AG08396 (cell line): ENCODE measurements around the gene KRTAP9-1.
"Not testable (repeated sequence)": the region's sequence is repeated elsewhere in the genome, so short reads cannot be mapped to it uniquely, and the experiment has no call there.

Experiments used
- DNase-seq: peaks from one replicate; pipeline ENCODE4 v3.0.0; 2012; ENCODE audit warnings: low spot score, mixed read lengths

The KRTAP9-1 gene

GRCh38 chr17:41189837-41190318 lies at the start of gene KRTAP9-1:
Gene KRTAP9-1, plus strand, starts transcription at chr17:41189887. Its CDS starts 0 bp downstream, at chr17:41189887.
- not testable (repeated sequence) for DNase-seq

DNA sequence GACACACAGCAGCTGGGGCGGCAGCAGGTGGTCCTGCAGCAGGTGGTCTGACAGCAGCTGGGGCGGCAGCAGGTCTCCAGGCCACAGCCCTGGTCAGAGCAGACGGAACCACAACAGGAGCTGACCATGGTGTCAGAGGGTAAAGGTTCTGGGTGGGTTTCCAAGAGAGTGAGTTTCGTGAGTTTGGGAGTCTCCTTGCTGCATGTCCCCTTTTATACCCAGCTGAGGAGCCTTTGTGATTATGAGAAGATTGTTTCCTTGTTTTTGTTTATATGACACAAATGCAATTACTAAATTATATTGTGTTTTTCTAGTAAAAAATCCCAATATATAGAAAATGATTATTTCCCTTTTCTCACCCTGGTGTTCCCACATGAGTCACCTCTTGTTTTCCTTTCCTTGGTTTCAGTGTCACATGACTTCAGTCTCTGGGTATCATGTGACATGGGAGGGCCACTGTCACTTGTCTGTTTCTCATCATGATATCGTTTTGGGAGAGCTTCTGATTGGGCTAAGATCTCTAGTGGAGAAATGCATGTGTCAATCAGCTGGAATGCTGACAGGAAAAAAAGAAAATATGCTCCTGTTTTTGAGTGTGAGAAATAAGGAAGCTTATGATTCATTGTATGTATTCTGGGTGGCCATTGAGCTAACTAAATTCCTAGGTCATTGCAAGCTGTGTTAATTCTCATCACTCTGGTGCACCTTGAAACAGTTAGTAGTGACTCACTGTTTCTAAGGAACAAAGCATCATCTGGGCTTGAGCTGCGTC lies 49.1 kb upstream of the KRTAP9-1 start, which contains the start of gene KRTAP4-6:
Gene KRTAP4-6, minus strand, starts transcription at position 185 of the 772 bp plus-strand sequence. Its CDS starts 57 bp downstream, at position 128.
- peak; percentile 49 for DNase-seq

DNA sequence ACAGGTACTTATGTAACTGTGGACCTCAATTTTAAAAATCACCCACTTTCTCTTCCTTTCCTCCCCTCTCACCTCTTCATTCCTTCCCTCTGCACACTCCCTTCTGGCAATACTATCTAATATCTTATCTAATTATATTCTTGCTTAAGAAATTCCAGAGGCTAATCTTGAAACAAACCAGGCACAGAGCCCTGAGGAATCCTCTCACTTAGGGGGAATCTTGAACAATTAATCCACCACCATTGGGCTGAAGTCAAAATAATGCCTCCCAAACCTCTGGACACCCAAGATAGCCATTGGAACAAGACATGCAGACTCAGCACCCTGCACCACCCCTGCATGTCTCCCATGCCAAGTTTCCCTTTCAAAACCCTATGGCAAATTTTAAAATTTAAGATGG lies 48.3 kb upstream of the KRTAP9-1 start:
- DNase-seq: no peak

- DNase-seq: no peak
These were observed 44.8 kb upstream of the KRTAP9-1 start for GRCh38 chr17:41144846-41145245.

GRCh38 chr17:41145261-41145660 lies 44.4 kb upstream of the KRTAP9-1 start:
- no peak for DNase-seq

DNA sequence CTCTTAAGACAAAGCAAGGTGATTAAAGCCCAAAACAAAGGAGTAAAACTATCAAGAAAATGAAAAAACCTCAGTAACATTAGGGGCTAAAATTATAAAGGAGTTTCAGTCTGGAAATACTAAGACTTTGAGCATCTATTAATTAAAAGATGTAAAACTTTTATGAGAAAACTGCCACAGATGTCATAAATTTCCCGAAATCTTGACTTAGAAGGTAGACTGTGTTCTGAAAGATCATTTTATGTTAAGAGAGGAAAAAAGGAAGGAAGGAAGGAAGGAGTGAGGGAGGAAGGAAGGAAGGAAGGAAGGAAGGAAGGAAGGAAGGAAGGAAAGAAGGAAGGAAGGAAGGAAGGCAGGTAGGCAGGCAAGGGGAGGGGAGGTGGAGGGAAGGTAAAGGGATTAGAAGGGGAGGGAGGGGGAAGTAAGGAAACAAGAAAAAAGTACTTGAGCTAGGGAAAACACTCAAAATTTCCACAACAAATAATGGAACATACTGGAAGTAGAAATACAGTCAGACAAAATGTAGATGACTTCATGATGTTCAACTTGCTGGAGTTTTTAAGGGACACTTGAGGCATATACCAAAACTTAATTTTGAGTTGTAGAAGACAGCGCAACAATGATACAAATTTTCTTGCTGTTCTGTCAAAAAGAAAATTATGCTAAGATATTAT lies 42.0 kb upstream of the KRTAP9-1 start:
- DNase-seq: no peak

- DNase-seq: not testable (repeated sequence)
These were observed 40.6 kb upstream of the KRTAP9-1 start for GRCh38 chr17:41148971-41149651.

DNA sequence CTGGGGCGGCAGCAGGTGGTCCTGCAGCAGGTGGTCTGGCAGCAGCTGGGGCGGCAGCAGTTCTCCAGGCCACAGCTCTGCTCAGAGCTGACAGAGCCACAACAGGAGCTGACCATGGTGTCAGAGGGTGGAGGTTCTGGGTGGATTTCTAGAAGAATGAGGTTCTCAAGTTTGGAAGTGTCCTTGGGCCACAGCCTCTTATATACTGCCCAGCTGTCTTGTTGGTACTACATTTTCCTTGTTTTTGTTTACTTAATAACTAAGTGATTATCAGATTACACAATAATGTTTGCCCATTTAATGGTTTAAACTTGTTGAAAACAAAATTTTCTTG lies 40.1 kb upstream of the KRTAP9-1 start, which contains the start of gene KRTAP4-5:
Gene KRTAP4-5, minus strand, starts transcription at position 174 of the 334 bp plus-strand sequence. Its CDS starts 58 bp downstream, at position 116.
- no peak for DNase-seq

GRCh38 chr17:41150026-41150425 lies 39.7 kb upstream of the KRTAP9-1 start:
- no peak for DNase-seq

DNA sequence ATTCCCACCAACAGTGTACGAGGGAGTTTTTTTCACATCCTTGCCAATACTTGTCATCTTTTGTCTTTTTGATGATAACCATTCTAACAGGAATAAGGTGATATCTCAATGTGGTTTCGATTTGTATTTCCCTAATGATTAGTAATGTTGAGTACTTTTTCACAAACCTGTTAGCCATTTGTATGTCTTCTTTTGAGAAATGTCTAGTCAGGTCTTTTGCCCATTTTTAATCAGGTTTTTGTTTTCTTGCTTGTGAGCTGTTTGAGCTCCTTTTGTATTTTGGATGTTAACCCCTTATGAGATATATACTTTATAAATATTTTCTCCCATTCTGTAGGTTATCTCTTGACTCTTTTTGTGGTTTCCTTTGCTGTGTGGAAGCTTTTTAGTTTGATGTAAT lies 38.2 kb upstream of the KRTAP9-1 start:
- no peak for DNase-seq

DNA sequence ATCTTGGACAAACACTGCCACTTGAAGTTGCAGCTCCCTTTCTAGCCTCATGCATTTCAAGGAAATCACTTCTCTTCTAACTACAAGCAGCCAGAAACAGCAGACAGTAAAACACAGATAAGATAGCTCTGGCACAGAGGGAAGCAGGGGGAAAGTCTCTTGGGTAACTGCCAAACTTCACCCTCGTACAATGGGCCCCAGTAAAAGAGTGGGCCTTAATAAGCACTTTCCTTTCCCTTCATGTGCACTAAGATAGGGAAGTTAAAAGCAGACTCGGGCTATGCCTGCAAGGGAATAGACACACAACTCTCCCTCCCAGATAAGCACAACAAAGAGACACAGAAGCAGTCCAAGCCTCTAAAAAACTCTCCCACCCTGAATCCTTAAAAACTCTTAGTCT lies 35.8 kb upstream of the KRTAP9-1 start:
- no peak for DNase-seq

DNA sequence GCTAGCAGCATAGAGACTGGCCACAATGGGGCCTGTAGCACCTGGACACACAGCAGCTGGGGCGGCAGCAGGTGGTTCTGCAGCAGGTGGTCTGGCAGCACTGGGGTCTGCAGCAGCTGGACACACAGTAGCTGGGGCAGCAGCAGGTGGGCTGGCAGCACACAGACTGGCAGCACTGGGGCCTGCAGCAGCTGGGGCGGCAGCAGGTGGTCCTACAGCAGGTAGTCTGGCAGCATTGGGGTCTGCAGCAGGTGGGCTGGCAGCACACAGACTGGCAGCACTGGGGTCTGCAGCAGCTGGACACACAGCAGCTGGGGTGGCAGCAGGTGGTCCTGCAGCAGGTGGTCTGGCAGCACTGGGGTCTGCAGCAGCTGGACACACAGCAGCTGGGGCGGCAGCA lies 29.5 kb upstream of the KRTAP9-1 start:
- DNase-seq: not testable (repeated sequence)

DNA sequence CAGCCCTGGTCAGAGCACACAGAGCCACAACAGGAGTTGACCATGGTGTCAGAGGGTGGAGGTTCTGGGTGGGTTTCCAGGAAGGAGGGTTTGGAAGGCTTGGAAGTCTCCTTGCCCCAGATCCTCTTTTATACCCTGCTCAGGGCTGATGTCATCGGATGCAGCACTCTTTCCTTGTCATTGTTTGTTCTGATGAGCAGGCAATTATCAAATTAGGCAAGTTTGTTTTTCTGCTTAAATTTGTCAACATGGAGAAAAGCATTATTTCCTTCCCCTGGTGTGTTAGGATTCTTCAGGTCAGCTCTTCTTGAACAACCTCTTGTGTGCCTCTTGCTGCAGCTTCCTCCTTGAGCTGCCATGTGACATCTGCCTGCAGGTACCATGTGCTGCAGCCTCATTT lies 29.0 kb upstream of the KRTAP9-1 start, which contains the start of gene KRTAP4-4:
Gene KRTAP4-4, minus strand, starts transcription at position 101 of the 400 bp plus-strand sequence. Its CDS starts 57 bp downstream, at position 44.
- no peak for DNase-seq

GRCh38 chr17:41163828-41164227 lies 25.9 kb upstream of the KRTAP9-1 start:
- no peak for DNase-seq

DNA sequence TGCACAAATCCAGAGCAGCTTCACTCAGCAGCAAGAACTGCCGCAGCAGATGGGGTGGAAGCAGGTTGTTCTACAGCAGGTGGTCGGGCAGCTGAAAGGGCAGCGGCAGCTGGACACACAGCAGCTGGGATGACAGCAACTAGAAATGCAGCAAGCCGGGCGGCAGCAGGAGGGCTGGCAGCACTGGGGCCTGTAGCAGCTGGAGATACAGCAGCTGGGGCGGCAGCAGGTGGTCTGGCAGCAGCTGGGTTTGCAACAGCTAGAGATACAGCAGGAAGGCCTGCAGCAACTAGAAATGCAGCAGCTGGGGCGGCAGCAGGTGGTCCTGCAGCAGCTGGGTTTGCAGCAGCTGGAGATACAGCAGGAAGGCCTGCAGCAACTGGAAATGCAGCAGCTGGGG lies 22.1 kb upstream of the KRTAP9-1 start:
- DNase-seq: no peak

DNA sequence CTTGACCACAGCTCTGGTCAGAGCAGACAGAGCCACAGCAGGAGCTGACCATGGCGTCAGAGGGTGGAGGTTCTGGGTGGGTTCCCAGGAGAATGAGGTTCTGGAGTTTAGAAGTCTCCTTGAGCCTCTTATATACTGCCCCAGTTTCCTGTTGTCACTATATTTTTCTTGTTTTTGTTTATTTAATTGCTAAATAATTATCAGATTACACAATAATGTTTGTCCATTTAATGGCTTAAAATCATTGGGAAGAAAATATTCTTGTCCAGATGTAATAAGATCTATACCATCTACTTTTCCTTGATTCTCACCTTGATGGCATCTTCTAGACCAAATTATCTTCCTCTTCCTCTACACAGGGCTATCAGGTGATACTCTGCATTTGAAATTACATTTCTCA lies 21.6 kb upstream of the KRTAP9-1 start, which contains the start of gene KRTAP4-3:
Gene KRTAP4-3, minus strand, starts transcription at position 101 of the 400 bp plus-strand sequence. Its CDS starts 49 bp downstream, at position 52.
- DNase-seq: no peak

- DNase-seq: no peak
These were observed 17.8 kb upstream of the KRTAP9-1 start for GRCh38 chr17:41171886-41172285.

- no peak for DNase-seq
These were observed 12.8 kb upstream of the KRTAP9-1 start for GRCh38 chr17:41176744-41177387.

- DNase-seq: no peak
These were observed 11.9 kb upstream of the KRTAP9-1 start, which contains the start of gene KRTAP4-2 for GRCh38 chr17:41177727-41178271. Gene KRTAP4-2, minus strand, starts transcription at chr17:41178221. Its CDS starts 57 bp downstream, at chr17:41178164.

DNA sequence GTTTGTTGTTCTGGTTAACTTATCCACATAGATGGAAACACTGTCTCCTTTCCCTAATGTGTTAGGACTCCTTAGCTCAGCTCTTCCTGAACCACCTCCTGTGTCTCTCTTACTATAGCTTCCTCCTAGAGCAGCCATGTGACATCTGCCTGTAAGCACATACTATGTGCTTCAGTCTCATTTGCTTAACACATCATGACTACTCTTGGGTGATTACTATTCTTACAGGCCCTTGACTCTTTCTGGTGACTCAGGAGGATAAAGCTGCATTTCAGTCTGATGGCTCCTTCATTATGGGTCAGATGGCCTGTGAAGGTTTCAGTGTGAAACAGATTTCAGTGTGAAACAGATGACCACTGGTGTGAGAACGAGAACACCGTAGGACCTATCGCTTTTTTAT lies 11.3 kb upstream of the KRTAP9-1 start:
- DNase-seq: peak; percentile 58
